ENCODE data around the gene MRAS.

The MRAS gene

DNA sequence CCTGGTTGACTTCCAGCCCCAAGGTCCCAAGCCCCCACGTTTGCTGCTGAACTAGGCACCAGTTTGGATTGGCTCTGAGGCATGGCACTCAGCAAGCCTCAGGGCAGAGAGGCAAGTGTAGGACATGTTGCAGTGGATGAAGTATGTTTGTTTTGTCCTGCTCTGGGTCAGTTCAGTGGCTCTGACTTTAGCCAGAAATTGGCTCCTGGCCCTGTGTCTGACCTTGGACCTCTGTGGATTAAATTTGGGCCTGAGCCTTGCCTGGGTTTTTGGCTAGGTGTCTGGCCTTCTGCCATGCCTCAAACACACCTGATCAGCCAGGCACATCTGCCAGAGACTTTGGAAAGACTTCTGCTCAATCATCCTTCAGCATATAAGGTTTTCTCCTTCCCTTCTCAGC lies 3.6 kb upstream of the MRAS start:
- DNase-seq, result no peak

- peak in 1 of 2 experiments; percentile 27 for DNase-seq
Observed at GRCh38 chr3:138348754-138349739, 668 bp downstream of the MRAS start.

DNA sequence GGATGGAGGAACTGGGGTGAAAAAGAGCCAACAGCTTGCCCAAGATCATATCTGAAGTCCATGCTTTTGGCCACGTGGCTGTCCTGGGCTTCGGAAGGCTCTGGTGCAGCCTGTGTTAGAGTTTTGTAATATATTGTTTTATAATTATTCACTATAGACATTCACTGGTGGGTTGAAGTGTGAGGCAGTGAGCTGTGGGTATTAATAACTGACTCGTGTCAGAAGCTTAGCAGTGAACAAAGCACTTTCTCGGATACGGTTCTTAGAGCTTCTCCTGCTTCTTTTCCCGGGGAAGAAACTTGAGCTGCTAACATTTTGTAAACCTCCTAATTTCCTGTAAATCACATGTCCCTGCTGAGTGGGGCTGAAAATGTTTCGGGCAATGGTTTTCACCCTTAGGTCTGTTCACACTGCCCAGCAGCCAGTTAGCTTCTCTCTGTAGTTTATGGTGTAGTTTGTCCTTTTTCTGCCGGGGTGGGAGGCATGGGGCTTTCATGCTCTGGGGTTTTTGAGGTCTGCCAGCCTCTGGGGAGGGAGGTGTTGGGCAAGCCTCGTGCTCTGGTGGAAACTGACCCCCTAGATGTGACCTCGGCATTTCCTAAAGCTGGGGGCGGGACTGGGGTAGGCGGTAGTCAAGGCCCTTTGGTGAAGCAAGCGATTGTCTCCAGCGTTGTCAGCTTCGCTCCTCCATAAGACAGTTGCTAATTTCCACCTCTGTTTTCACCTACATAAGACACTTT lies 1.7 kb downstream of the MRAS start:
- DNase-seq, result no peak

GRCh38 chr3:138351151-138351550 lies 2.8 kb downstream of the MRAS start:
- DNase-seq, result no peak

- no peak for DNase-seq
Observed at GRCh38 chr3:138351916-138352550, 3.7 kb downstream of the MRAS start.

DNA sequence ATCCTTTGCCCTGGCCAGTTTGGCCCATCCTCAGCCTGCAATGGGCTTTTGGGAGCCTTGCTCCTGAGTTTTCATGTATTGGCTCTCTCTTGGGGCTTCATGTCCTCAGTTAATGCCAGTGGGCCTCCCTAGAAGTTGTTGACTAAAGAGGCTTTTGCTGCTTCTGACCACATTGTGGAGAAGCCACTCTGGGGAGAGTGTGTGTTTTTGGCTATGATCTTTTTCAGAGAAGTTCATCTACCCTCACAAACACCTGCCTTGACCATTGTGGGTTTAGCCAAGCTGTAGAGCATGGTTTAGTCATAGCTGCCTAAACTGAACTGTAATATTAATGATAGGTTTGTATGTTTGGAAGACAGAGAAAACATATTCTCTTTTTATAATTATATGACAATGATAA lies 6.0 kb downstream of the MRAS start:
- no peak for DNase-seq

GRCh38 chr3:138355071-138355470 lies 6.7 kb downstream of the MRAS start:
- no peak for DNase-seq

GRCh38 chr3:138356730-138357405 lies 8.5 kb downstream of the MRAS start:
- DNase-seq, result no peak

- no peak for DNase-seq
Observed at GRCh38 chr3:138359148-138359918, 11.0 kb downstream of the MRAS start.

DNA sequence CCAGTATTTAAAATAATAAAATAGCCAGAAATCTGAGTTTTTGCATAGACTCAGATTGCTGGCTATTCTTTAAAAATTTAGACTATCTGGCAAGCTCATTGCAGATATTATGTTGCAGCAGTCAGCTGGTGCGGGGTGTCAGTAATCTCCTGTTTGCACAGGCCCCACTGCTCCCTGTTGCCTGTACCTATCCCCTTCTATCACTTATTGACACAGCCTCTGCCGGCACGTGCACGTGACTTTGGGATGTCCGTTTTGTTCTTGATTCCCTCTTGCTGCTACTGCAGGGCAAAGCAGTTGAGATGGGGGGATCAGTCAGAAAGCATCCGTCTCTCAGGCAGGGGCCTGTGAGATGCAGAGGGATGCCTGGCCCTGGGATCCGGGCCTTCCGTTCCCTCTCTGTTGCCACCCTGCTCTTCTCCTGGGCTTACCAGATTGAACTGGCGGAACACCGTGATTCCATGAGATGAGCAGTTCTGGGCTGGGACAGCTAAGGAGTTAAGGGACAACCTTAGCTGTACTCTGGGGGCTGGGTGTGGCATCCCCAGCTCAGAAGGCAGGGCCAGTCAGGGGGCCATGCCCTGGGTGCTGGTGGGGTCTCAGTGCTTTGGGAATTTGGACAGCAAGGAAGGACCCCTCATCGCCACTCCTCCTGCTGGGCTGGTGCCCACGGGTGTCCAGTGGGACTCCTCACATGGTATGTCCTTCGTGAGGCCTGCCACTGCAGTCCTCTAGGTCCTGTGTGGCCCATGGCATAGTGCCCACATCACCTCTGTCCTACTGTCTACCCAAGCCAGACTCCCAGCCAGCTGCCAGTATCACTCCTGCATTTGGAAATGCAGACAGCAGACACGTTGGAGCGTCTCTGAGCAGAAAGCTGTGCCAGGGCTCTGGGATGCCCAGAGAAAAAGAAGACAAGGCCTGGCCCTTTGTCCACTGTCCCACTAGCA lies 11.8 kb downstream of the MRAS start:
- no peak for DNase-seq

DNA sequence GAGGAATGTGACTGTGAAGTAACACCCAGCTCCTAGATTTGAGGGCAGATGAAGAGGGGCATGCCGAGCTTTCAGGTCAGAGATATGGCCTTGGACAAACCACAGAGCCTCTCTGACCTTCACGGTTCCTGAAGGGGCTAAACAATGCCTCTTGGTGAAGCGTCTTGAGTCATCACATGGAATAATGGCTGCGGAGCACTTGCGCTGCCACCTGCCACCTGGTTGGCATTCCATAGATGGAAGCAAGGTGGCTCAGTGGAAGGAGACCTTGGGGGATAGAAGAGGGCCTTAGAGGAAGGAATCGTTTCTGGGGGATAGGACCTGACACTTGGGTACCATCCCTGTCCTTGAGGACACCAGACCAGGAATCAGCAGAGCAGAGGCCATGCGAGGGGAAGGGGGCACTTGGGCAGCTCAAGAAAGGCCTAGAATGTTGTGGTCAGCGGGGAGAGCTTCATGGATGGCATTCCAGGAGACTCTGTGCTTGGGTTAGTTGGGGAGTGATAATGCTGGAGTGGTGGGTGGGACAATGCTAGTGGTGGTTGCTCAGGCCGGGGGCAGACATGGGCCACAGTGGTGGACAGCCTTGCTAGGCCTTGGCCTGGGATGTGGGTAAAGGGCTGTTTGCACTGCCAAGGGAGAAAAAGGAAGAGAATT lies 12.6 kb downstream of the MRAS start:
- DNase-seq, result no peak

- no peak for DNase-seq
Observed at GRCh38 chr3:138361561-138361971, 13.2 kb downstream of the MRAS start.

GRCh38 chr3:138362538-138362937 lies 14.2 kb downstream of the MRAS start:
- DNase-seq, result no peak

DNA sequence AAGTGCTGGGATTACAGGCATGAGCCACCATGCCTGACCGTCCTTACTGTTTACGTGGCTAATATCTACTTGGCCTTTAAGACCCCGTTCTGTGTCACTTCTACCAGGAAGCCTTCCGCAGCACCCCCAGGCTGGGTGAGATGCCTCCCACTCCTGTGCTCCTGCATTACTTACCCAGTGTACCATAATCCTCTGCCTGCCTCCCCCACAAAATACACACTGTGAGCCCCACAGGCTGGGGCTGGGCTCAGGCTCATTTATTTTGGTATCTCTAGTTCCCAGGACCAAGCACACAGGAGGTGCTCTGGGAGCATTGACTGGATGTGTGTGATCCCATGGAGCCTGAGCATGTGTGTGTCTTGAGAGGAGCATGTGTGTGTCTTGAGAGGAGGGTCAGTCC lies 14.9 kb downstream of the MRAS start:
- DNase-seq, result no peak

DNA sequence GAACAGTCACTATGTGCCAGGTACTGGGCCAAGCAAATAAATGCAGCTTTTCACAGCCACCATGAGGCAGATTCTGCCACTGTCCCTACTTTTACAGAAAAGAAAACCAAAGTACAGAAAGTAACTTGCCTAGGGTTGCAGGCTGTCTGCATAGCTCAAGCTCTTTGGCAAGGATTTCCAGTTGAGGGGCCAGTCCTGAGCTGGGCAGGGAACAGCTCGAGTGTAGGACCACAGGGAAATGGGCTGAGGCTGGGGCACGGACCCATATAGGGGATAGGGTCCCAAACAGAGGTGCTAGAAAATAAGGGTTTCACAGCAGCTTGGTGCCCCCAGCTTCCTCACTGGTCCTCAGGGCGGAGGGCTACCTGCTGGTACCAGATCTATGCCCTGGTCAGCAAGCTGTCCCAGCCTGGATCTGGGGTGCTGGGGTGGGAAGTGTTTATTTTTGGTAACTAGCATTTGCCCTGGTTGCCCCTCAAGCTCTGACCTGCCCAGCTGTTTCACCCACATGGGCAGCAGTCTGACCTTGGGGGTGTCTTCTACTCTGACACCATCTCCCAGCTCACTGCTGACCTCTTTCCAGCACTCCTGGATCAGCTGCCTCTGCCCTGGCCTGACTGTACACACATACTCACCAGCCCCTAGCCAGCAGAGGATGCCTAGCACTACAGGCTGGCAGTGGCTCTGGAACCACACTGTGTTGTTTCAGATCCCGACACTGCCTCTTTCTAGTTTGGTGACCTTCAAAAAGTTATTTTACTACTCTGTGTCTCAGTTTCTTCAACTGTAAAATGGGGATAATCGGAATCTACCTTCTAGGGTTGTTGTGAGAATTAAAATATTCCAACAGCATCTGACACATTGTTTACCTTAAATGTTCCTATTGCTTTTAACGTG lies 16.2 kb downstream of the MRAS start:
- no peak for DNase-seq

- no peak for DNase-seq
Observed at GRCh38 chr3:138365253-138365555, 16.8 kb downstream of the MRAS start.

DNA sequence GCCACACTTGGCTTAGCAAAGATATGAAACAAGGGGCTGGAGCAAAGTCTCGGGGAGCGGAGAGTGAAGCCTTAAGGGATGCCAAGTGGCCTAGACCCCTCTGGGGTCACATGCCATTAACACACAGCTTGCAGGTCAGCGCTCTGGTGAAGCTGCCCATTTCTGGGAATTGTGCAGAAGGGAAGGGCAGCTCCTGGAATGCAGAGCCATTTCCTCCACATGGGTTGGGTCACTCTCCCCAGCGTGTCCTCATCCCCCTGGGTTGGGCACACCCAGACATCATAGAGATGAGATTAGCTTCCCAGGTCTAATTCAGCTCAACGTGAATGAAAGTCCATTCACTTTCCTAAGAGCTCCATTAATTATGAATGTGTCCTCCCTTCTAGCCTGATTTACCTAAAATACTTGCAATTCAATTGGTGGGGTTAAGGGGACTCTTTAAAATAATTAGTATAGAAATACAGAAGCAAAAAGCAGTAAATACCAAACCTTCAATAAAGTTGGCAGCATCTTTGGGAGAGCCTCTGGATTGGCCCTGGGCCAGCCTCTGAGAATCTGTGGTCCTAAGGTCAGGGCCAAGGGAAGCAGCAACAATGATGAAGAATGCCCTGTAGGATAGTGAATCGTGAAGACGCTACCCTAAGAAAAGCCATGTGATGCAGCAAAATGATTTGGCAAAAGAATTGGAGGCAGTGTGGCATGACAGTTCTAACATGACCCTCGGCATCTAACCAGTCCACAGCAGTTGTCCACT lies 17.8 kb downstream of the MRAS start:
- DNase-seq, result no peak

- no peak for DNase-seq
Observed at GRCh38 chr3:138367326-138367850, 19.0 kb downstream of the MRAS start.
